ENCODE measurements around the gene LILRB3.
"Not testable (repeated sequence)": the region's sequence is repeated elsewhere in the genome, so short reads cannot be mapped to it uniquely, and the experiment has no call there.

Gene LILRB3

DNA sequence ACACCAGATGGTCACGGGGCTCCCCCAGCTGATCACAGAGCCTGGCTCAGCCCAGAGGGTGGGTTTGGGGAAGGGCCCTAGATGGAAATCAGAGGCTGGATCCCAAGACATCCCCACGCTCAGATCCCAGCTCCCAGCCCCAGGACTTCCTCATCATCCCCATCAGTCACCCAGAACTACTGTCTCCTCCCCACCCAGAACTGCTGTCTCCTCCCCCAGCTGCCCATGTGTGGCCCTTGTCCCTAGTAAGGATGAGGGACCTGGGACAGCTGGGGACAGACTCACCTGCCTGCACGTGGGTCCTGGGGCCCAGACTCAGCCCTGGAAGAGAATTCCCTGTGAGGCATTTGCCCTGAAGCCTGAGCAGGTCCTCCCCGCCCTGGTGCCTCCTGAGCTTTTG is 19.4 kb upstream of the LILRB3 start:
- not testable (repeated sequence) for DNase-seq

- not testable (repeated sequence) for DNase-seq
Measured at GRCh38 chr19:54240372-54241336, 17.8 kb upstream of the LILRB3 start.

DNA sequence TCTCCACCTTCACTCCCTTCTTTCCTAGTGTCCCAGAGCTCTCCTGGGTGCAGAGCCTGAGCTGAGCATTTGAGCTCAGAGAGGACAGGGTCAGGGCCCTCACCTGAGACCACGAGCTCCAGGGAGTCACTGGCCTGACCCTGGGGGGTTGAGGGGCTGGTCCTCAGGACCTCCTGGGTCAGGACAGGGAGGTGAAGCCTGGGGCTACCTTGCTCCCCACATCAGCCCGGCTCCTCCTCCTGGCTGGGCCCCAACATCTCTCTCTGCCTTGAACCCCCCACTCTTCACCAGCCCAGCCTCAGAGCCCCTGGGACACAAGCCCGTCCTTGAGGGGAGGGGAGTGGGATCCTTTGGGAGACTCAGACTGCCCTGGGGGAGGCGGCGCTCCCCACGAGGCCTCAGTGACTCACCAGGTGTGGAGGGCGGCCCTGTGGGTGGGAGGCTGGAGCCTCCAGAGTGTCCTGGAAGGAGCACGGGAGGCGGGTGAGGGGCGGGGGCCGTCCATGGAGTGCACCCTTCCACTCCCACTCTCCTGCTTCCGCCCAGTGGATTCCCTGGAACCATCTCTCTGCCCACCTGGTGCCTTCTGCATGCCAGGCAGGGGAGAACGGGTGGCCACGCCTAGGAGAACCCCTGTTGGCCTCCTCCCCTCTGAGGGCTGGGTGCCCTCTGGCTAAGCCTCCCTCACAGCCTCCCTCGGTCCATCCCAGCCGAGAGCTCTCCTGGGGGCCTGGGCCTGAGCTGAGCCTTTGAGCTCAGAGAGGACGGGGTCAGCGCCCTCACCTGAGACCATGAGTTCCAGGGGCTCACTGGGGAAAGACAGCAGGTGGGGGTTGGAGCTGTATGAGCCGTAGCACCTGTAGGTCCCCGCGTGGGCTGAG is 16.9 kb upstream of the LILRB3 start:
- not testable (repeated sequence) for DNase-seq

- DNase-seq = no peak
Measured at GRCh38 chr19:54233941-54234340, 11.1 kb upstream of the LILRB3 start.

DNA sequence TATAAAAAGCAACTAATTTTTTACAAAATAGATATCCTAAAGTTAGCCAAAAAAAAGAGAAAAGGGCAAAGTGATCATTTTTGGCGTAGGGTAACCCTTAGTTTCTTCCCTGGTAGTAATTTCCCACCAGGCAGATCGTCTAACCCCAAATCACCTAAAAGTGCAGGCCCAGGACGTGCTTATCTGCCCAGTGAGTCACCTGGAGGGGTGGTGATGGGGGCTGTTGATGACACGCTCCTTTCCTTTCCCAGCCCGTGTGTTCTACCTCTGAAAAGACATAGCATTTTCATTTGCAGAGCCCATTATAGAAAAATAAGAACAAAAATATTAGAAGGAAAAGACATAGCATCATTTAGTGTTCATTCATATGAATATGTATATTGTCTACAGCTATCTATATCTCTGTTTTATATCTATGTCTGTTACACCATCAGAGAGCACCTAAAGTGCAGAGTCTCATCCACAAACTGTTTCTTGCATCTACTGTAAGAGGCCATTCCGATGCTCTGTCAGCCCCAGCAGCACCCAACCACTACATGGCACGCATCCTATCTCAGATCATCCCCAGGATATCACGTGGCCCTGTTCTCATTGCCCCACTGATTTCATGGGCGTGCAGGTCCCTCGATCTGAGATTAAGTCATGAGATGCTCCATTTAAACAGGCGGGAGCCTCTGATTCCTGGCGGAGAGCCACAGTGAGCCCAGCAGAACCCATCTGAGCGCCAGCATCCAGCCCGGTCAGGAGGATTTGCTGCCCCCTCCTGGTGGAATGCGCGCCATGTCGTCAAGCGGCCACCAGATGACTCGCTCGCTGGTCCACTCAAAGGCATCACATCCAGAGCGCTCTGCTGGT is 8.5 kb upstream of the LILRB3 start:
- peak; percentile 76 for DNase-seq

- no peak for DNase-seq
Measured at GRCh38 chr19:54230031-54230430, 7.2 kb upstream of the LILRB3 start.

- DNase-seq = no peak
Measured at GRCh38 chr19:54229146-54229545, 6.3 kb upstream of the LILRB3 start.

- DNase-seq = not testable (repeated sequence)
Measured at GRCh38 chr19:54224619-54225018, 1.8 kb upstream of the LILRB3 start.

DNA sequence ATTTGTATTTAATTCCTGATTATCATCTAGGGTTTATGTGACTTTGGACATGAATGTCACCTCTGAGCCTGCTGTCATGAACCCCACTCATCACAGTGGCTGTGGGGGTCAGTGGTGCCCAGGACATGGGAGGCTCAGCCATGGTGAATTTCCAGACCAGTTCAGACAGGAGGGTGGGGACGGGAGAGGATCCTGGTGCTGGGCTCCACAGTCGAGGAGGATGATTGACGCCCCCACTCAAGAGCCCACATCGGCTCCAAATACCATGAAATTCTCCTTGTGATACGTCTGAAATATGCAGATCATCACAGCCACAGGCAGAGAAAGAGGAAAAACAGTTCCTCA is 1.1 kb upstream of the LILRB3 start:
- DNase-seq = not testable (repeated sequence)

GRCh38 chr19:54223277-54223936 is 600 bp upstream of the LILRB3 start:
- DNase-seq = not testable (repeated sequence)

GRCh38 chr19:54221947-54222346 is 860 bp downstream of the LILRB3 start:
- not testable (repeated sequence) for DNase-seq

DNA sequence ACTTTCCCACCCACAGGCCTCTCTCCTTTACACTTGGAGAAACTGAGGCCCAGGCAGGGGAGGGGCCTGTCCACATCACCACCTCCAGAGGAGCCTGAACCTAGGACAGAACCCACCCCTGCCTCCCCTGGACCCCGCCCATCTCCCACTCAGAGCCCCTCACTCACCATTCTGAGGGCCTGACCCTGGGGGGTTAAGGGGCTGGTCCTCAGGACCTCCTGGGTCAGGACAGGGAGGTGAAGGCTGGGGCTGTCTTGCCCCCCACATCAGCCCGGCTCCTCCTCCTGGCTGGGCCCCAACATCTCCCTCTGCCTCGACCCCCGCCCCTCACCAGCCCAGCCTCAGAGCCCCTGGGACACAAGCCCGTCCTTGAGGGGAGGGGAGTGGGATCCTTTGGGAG is 3.1 kb downstream of the LILRB3 start:
- not testable (repeated sequence) for DNase-seq

- DNase-seq = no peak
Measured at GRCh38 chr19:54218960-54219661, 3.7 kb downstream of the LILRB3 start.

DNA sequence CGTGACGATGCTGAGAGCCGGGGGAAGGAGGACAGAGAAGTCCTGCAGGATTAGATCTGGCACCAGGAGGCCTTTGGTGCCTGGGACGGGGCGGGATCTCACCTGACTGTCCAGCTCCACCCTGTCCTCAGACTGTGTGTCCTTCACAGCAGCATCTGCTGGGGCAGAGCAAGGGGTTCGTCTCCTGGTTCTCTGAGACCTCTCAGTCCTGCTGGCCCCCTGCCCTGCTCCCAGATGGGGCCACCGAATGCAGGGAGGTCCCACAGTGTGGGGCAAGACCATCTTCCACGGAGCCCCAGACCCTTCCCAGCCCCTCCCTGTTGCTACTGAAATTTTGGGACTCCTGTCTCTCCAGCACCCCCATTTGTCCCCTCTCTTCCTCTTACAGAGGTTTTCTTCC is 4.5 kb downstream of the LILRB3 start:
- no peak for DNase-seq

DNA sequence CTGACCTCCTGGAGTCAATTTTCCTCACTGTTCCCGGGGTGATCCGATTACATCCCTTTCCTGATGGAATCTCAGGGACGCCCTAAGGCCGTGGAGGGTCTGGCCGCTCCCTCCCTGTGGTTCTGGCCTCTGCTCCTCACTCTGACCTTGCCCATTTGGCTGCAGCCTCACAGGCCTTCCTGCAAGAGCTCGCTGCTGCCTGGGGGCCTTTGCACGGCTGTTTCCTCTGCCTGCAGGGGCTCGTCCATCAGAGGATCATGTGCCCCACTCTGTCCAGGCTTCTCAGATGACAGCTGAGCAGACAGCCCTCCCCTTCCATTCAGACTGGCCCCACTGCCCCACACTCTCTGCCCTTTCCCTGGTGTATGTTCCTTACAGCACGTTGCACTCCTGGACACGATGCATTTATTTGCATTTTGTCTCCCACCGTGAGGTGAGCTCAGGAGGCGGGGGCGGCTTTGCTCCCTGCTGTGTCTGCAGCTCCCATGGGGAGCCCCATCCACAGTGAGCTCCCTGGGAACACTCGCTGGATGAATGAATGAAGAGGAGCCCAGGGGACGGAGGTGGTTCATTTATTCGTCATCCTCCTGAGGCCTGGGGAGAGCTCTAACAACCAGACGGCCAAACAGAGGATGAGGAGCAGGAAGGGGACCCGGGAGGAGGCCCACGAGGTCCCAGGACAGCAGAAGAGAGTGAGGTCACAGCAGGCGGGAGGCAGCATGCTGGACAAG is 5.1 kb downstream of the LILRB3 start:
- DNase-seq = not testable (repeated sequence)

- DNase-seq = no peak
Measured at GRCh38 chr19:54216869-54217268, 5.9 kb downstream of the LILRB3 start.

DNA sequence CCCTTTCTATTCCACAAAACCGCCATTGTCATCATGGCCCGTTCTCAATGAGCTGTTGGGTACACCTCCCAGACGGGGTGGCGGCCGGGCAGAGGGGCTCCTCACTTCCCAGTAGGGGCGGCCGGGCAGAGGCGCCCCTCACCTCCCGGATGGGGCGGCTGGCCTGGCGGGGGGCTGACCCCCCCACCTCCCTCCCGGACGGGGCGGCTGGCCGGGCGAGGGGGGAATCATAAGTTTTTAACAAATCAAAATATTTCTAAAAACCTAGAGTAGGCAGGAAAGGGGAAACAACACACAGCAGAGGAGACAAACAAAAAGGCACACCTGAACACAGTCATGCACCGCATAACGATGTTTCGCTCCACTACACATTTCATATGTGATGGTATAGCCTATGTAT is 8.1 kb downstream of the LILRB3 start:
- not testable (repeated sequence) for DNase-seq

DNA sequence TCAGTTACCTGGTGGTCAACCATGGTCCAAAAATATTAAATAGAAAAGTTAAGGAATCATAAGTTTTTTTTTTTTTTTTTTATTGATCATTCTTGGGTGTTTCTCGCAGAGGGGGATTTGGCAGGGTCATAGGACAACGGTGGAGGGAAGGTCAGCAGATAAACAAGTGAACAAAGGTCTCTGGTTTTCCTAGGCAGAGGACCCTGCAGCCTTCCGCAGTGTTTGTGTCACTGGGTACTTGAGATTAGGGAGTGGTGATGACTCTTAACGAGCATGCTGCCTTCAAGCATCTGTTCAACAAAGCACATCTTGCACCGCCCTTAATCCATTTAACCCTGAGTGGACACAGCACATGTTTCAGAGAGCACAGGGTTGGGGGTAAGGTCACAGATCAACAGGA is 8.6 kb downstream of the LILRB3 start:
- DNase-seq = not testable (repeated sequence)

DNA sequence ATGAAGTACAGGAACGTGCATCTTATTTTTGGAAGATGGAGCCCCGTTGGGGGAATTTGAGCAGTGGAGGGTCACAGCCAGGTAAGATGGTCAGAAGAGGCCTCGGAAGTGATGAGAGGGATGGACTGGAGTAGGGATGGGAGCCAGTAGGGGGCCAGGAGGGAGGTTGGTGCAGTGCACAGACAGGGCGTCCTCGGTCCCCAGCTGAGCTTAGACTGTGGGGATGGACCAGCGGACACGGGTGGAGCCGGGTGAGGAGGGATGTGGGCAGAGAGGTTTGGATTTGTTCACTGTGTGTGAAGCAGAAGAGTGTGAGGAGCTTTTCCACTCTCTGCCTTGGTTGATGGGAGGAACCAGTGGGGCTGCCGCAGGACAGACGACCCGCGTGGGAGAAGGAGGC is 11.6 kb downstream of the LILRB3 start:
- no peak for DNase-seq

DNA sequence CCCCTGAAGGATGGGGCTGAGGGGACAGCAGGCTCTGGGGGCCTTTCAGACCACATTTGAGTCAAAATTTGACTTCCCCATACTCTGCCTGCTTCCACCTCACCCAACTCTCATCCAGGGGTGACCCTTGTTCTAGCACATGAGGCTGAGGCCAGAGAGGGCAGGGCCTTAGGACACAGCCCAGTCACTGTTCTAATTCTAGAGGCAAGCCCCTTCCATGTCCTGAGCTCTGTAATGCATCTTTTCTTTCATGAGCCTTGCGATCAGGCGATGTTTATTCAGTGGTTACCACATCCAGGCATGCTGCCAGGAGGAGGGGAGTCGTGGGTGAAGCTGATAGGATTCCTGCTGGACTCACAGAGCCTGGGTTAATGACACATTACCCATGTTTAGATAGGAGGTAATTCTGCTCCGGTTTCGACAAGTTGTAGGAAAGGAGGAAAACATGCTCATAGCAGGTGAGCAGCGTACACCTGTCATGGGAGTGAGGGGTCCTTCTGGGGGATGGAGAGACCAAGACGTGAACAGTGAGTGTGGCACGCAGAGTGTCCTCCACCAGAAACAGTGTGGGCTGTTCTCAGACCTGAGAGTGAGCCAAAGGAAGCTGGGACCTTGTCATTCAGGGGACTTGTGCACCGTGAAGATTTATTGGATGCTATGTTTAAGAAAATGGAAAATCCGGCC is 12.9 kb downstream of the LILRB3 start:
- DNase-seq = peak; percentile 89
